Astrocyte (in vitro differentiated cells and primary cell): Measurements from ENCODE around the gene HECW1. TPM values are rescaled to one million over a fixed set of nuclear protein-coding genes. Genes with fewer than 3 reads are reported as not detected.

ENCODE experiments used
- DNase-seq: peaks from one replicate; pipeline ENCODE4 v3.0.0-alpha.2; 2010; ENCODE audit warnings: low read depth
- FAIRE-seq: peaks from 2 replicates; lab custom pipeline; 2011; peaks lifted over from hg19 to GRCh38; lab: Jason Lieb, UNC
- H2AFZ ChIP-seq: 2 replicates; pipeline ENCODE4 v1.6.0; 2012; ENCODE audit warnings: low read depth, low read length, inconsistent platforms
- H3K27ac ChIP-seq: 2 replicates; pipeline ENCODE4 v1.5.1; 2011; ENCODE audit warnings: low read depth, low read length, inconsistent platforms
- H3K27me3 ChIP-seq: 2 replicates; pipeline ENCODE4 v1.6.0; 2011; ENCODE audit warnings: low read length, inconsistent platforms; ENCODE audit not compliant: insufficient read depth
- H3K36me3 ChIP-seq: 2 replicates; pipeline ENCODE4 v1.5.1; 2011; ENCODE audit warnings: low read length, inconsistent platforms; ENCODE audit not compliant: insufficient read depth
- H3K4me1 ChIP-seq: 2 replicates; pipeline ENCODE4 v1.5.1; 2011; ENCODE audit warnings: low read length, inconsistent platforms; ENCODE audit not compliant: insufficient read depth
- H3K4me2 ChIP-seq: 2 replicates; pipeline ENCODE4 v1.6.0; 2012; ENCODE audit warnings: low read length, inconsistent platforms
- H3K4me3 ChIP-seq: 2 replicates; pipeline ENCODE4 v1.5.1; 2011; ENCODE audit warnings: low read depth, mild to moderate bottlenecking, low read length, inconsistent platforms; ENCODE audit not compliant: insufficient read depth
- H3K79me2 ChIP-seq: 2 replicates; pipeline ENCODE4 v1.6.0; 2012; ENCODE audit warnings: mild to moderate bottlenecking, low read length, inconsistent platforms; ENCODE audit not compliant: insufficient read depth
- H3K9ac ChIP-seq: 2 replicates; pipeline ENCODE4 v1.6.0; 2012; ENCODE audit warnings: mild to moderate bottlenecking, low read length, inconsistent platforms
- H3K9me3 ChIP-seq: 2 replicates; pipeline ENCODE4 v1.5.1; 2012; ENCODE audit warnings: low read depth, mild to moderate bottlenecking, low read length, inconsistent platforms; ENCODE audit not compliant: insufficient read depth
- H4K20me1 ChIP-seq: 2 replicates; pipeline ENCODE4 v1.6.0; 2012; ENCODE audit warnings: low read length, inconsistent platforms; ENCODE audit not compliant: insufficient read depth
- H3K27ac Mint-ChIP-seq: one replicate; pipeline ENCODE4 v1.8.0; 2021; ENCODE audit warnings: mild to moderate bottlenecking, mixed read lengths; ENCODE audit not compliant: unreplicated experiment
- H3K27me3 Mint-ChIP-seq: one replicate; pipeline ENCODE4 v1.8.0; 2021; ENCODE audit warnings: low read depth, mixed read lengths; ENCODE audit not compliant: unreplicated experiment
- H3K36me3 Mint-ChIP-seq: one replicate; pipeline ENCODE4 v1.8.0; 2021; ENCODE audit warnings: low read depth, mixed read lengths; ENCODE audit not compliant: unreplicated experiment
- H3K4me1 Mint-ChIP-seq: one replicate; pipeline ENCODE4 v1.8.0; 2021; ENCODE audit warnings: low read depth, mixed read lengths; ENCODE audit not compliant: unreplicated experiment
- H3K4me3 Mint-ChIP-seq: one replicate; pipeline ENCODE4 v1.8.0; 2021; ENCODE audit warnings: mild to moderate bottlenecking, moderate library complexity, mixed read lengths; ENCODE audit not compliant: unreplicated experiment
- H3K9me3 Mint-ChIP-seq: one replicate; pipeline ENCODE4 v1.8.0; 2021; ENCODE audit warnings: mild to moderate bottlenecking, mixed read lengths; ENCODE audit not compliant: unreplicated experiment
- CTCF ChIP-seq: IDR thresholded peaks from 2 replicates; pipeline ENCODE4 v1.5.1; 2011; ENCODE audit warnings: low read depth, mild to moderate bottlenecking, inconsistent platforms, low read length, moderate library complexity; ENCODE audit not compliant: insufficient read depth
- EZH2 ChIP-seq: IDR thresholded peaks from 2 replicates; pipeline ENCODE4 v1.6.1; 2012; ENCODE audit warnings: mild to moderate bottlenecking, low read length, inconsistent platforms; ENCODE audit not compliant: insufficient read depth
- total RNA-seq: library from RNA; stranded (reverse); gene quantifications from 2 replicates; pipeline ENCODE4 v1.2.1, GENCODE V29; 2021

The HECW1 gene
- total RNA-seq, 1 donor from 2014 or later: 3.3 TPM

- Histone ChIP-seq H3K79me2 (no peaks in the 10 kb centered on the region), H3K27ac (no peak overlapping the region), H3K4me2 (no peak overlapping the region), H3K4me3 (no peak overlapping the region), H3K36me3 (no peaks in the 10 kb centered on the region), H3K9me3 (no peaks in the 10 kb centered on the region), H3K27me3 (no peaks in the 10 kb centered on the region), H3K4me1 (no peaks in the 10 kb centered on the region), H2AFZ (no peak overlapping the region), H3K9ac (no peak overlapping the region), H4K20me1 (no peaks in the 10 kb centered on the region)
- Mint-ChIP-seq H3K4me1 (no peaks in the 10 kb centered on the region), H3K27me3 (no peaks in the 10 kb centered on the region), H3K27ac (no peak overlapping the region), H3K9me3 (no peaks in the 10 kb centered on the region), H3K36me3 (no peaks in the 10 kb centered on the region), H3K4me3 (no peak overlapping the region)
- TF ChIP-seq EZH2 (no peak), CTCF (no peak)
- FAIRE-seq (no peak), DNase-seq (no peak)
These were observed 19.6 kb upstream of the HECW1 start for GRCh38 chr7:43092819-43093218.

- no peak for FAIRE-seq
- H3K27ac ChIP-seq: no peak overlapping the region
- peaks cover 5% of the 10 kb centered on the region for H3K27me3 Mint-ChIP-seq
- H3K27ac Mint-ChIP-seq: no peak overlapping the region
- peaks cover 4% of the 10 kb centered on the region for H3K27me3 ChIP-seq
- no peaks in the 10 kb centered on the region for H3K9me3 Mint-ChIP-seq
- no peaks in the 10 kb centered on the region for H4K20me1 ChIP-seq
- no peak overlapping the region for H3K4me3 Mint-ChIP-seq
- no peaks in the 10 kb centered on the region for H3K4me1 Mint-ChIP-seq
- no peaks in the 10 kb centered on the region for H3K79me2 ChIP-seq
- no peaks in the 10 kb centered on the region for H3K9me3 ChIP-seq
- H3K4me1 ChIP-seq: no peaks in the 10 kb centered on the region
- no peaks in the 10 kb centered on the region for H3K36me3 ChIP-seq
- no peak overlapping the region for H3K4me3 ChIP-seq
- no peak for DNase-seq
- no peak overlapping the region for H2AFZ ChIP-seq
- TF ChIP-seq EZH2: no peak
- TF ChIP-seq CTCF: no peak
- H3K4me2 ChIP-seq: no peak overlapping the region
- no peak overlapping the region for H3K9ac ChIP-seq
- no peaks in the 10 kb centered on the region for H3K36me3 Mint-ChIP-seq
These were observed 15.6 kb upstream of the HECW1 start for GRCh38 chr7:43096875-43097274.

GRCh38 chr7:43099750-43100149 is 12.7 kb upstream of the HECW1 start:
- H3K4me3 ChIP-seq: no peak overlapping the region
- Mint-ChIP-seq H3K4me1 (peaks cover 3% of the 10 kb centered on the region), H3K36me3 (no peaks in the 10 kb centered on the region), H3K27ac (no peak overlapping the region), H3K27me3 (peaks cover 5% of the 10 kb centered on the region), H3K4me3 (no peak overlapping the region), H3K9me3 (no peaks in the 10 kb centered on the region)
- no peak overlapping the region for H3K4me2 ChIP-seq
- H3K27ac ChIP-seq: no peak overlapping the region
- H3K27me3 ChIP-seq: peaks cover 4% of the 10 kb centered on the region
- H3K4me1 ChIP-seq: no peaks in the 10 kb centered on the region
- TF ChIP-seq CTCF (no peak), EZH2 (no peak)
- no peaks in the 10 kb centered on the region for H3K9me3 ChIP-seq
- H3K79me2 ChIP-seq: no peaks in the 10 kb centered on the region
- FAIRE-seq (no peak), DNase-seq (no peak)
- no peaks in the 10 kb centered on the region for H3K36me3 ChIP-seq
- no peak overlapping the region for H3K9ac ChIP-seq
- no peak overlapping the region for H2AFZ ChIP-seq
- H4K20me1 ChIP-seq: no peaks in the 10 kb centered on the region
